Measurements from ENCODE around the gene CACUL1.
"Not testable (repeated sequence)": the region's sequence is repeated elsewhere in the genome, so short reads cannot be mapped to it uniquely, and the experiment has no call there.

The CACUL1 gene

DNA sequence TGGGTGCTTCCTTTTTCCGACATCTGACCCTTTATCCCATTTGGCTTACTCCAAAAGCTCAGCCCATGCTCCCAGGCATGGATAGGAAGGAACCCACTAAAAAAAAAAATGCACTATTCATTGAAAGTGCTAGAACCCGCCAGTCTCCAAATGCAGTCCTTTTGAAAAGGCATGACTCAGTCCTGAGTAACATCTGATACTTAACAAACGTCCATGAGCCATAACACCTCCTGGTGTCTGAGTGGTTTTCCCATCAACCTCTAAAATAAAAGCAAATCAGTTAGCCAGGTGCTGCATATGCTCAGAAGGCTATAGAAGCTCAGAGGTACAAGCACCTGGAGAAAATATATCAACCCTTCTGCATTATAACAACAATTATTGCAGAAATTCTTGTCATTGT lies 45.0 kb upstream of the CACUL1 start:
- TF ChIP-seq CSDC2 (CRISPR knock-in tag; IDR thresholded peaks at IDR 0.05) (no peak), GLIS3 (CRISPR knock-in tag; IDR thresholded peaks at IDR 0.05) (no peak), ESRRG (CRISPR knock-in tag; IDR thresholded peaks at IDR 0.05) (no peak), ZNF565 (CRISPR knock-in tag; conservative IDR thresholded peaks at IDR 0.05; ENCODE audit: low read depth) (no peak), TCF4 (CRISPR knock-in tag; IDR thresholded peaks at IDR 0.05; ENCODE audit: borderline replicate concordance) (no peak), CSRNP3 (CRISPR knock-in tag; IDR thresholded peaks at IDR 0.05) (no peak), ZC3H10 (CRISPR knock-in tag; IDR thresholded peaks at IDR 0.05) (no peak), OSR1 (CRISPR knock-in tag; IDR thresholded peaks at IDR 0.05) (no peak), ZNF70 (CRISPR knock-in tag; IDR thresholded peaks at IDR 0.05) (no peak), TSHZ2 (CRISPR knock-in tag; IDR thresholded peaks at IDR 0.05) (no peak), TOX (CRISPR knock-in tag; IDR thresholded peaks at IDR 0.05; ENCODE audit: borderline replicate concordance) (no peak), SNAI2 (CRISPR knock-in tag; IDR thresholded peaks at IDR 0.05) (no peak), ZFP30 (CRISPR knock-in tag; IDR thresholded peaks at IDR 0.05) (no peak), RARB (CRISPR knock-in tag; IDR thresholded peaks at IDR 0.05) (no peak), PPARA (CRISPR knock-in tag; IDR thresholded peaks at IDR 0.05; ENCODE audit: borderline replicate concordance) (no peak), ZFP3 (CRISPR knock-in tag; IDR thresholded peaks at IDR 0.05) (no peak), PATZ1 (CRISPR knock-in tag; IDR thresholded peaks at IDR 0.05; ENCODE audit: borderline replicate concordance) (no peak)
- no peak for ATAC-seq

DNA sequence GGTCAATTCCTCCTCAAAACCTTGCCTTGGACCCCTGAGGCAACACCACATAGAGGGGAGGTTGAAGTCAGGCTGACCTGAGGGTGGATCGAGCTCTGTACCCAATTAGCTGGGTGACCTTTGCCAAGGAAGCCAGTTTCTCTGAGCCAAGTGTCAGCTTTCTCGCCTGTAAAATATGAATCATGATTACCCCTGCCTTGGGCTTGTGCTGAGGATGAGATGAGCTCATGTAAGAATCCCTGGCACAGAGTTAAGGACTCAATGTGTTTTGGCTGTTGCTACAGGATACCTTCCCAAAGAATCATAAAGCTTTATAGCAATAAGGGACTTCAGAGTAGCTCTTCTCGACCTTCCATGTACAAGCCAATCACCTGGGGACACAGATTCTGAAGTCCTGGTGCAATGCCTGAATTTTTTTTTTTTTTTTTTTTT lies 43.5 kb upstream of the CACUL1 start:
- TF ChIP-seq SNAI2 (CRISPR knock-in tag; IDR thresholded peaks at IDR 0.05), result no peak
- no peak for TF ChIP-seq ISL1 (CRISPR knock-in tag; IDR thresholded peaks at IDR 0.05)
- TF ChIP-seq ZNF70 (CRISPR knock-in tag; IDR thresholded peaks at IDR 0.05), result no peak
- no peak for TF ChIP-seq ZNF565 (CRISPR knock-in tag; conservative IDR thresholded peaks at IDR 0.05; ENCODE audit: low read depth)
- TF ChIP-seq TCF4 (CRISPR knock-in tag; IDR thresholded peaks at IDR 0.05; ENCODE audit: borderline replicate concordance), result no peak
- no peak for TF ChIP-seq ZFP30 (CRISPR knock-in tag; IDR thresholded peaks at IDR 0.05)
- no peak for TF ChIP-seq ZNF8 (CRISPR knock-in tag; IDR thresholded peaks at IDR 0.05)
- no peak for TF ChIP-seq TSHZ2 (CRISPR knock-in tag; IDR thresholded peaks at IDR 0.05)
- no peak for TF ChIP-seq ZFP3 (CRISPR knock-in tag; IDR thresholded peaks at IDR 0.05)
- TF ChIP-seq PATZ1 (CRISPR knock-in tag; IDR thresholded peaks at IDR 0.05; ENCODE audit: borderline replicate concordance), result no peak
- no peak for TF ChIP-seq CSDC2 (CRISPR knock-in tag; IDR thresholded peaks at IDR 0.05)
- ATAC-seq, result no peak; the same call in 1 of the 3 replicates

- ATAC-seq, result not testable (repeated sequence)
Observed at GRCh38 chr10:118794971-118795370, 40.2 kb upstream of the CACUL1 start.
